Measurements from ENCODE around the gene RIN3. TPM values are rescaled to one million over a fixed set of nuclear protein-coding genes. Genes with fewer than 3 reads are reported as not detected.

RIN3 gene
- total and polyA plus RNA-seq, 2 donors (not counting 3 experiments of a cell fraction or from before 2014, with no cell fraction given), result 5.1 to 20.8 TPM

GRCh38 chr14:92735344-92735743 lies 221.8 kb downstream of the RIN3 start:
- Histone ChIP-seq H3K4me2 (ENCODE audit: insufficient read depth, low read length) (no peak overlapping the region), H3K9me1 (replicated peaks; ENCODE audit: control insufficient read depth, extremely low read depth, insufficient read depth, low read length) (no peaks in the 10 kb centered on the region), H3K4me3 (replicated peaks in 1 of 3; ENCODE audit: insufficient read depth in 1 of 3, low read depth in 1 of 3, low read length in 3 of 3) (no peak overlapping the region), H3K9me3 (replicated peaks; ENCODE audit: control insufficient read depth, insufficient read depth, low read length) (no peaks in the 10 kb centered on the region), H3K9ac (replicated peaks; ENCODE audit: extremely low read depth, insufficient read depth, low read length) (no peak overlapping the region), H4K20me1 (replicated peaks; ENCODE audit: control insufficient read depth, extremely low read depth, insufficient read depth, low read length) (no peaks in the 10 kb centered on the region), H3K27ac (ENCODE audit: insufficient read depth, low read depth, low read length) (no peak overlapping the region), H3K36me3 (ENCODE audit: control insufficient read depth in 2 of 2, extremely low read depth in 1 of 2, insufficient read depth in 2 of 2, low read length in 2 of 2) (peaks cover 0 to 3% of the 10 kb centered on the region in 2 experiments), H2AFZ (ENCODE audit: low read depth, low read length) (no peak overlapping the region), H3K27me3 (ENCODE audit: control insufficient read depth in 2 of 2, insufficient read depth in 2 of 2, low read length in 2 of 2) (no peaks in the 10 kb centered on the region), H3K4me1 (ENCODE audit: control insufficient read depth, extremely low read depth, insufficient read depth, low read length) (no peaks in the 10 kb centered on the region), H3K79me2 (ENCODE audit: control insufficient read depth, insufficient read depth, low read length) (no peaks in the 10 kb centered on the region)
- dilution Hi-C loops (cut with MboI; ENCODE audit: extremely low pct_ligation_motif_present, low sequenced_read_pairs) (no loop called here), intact Hi-C loops (cut with micrococcal nuclease) (no loop called here)
- DNase-seq (ENCODE audit: low read depth, low spot score) (no peak), FAIRE-seq (no peak)
- ChIA-PET CTCF (interaction anchor here (0.5 kb wide), 1 partner anchor 8 kb away, joined by 3 read pairs; no protein-coding TSS in a partner anchor), POLR2A (no interaction called here)
- no peak for TF ChIP-seq GATA2 (IDR thresholded peaks at IDR 0.05; ENCODE audit: insufficient read depth, insufficient read length, low read depth, low read length)
- no TSS peak for BruUV-seq (replicated peaks)

DNA sequence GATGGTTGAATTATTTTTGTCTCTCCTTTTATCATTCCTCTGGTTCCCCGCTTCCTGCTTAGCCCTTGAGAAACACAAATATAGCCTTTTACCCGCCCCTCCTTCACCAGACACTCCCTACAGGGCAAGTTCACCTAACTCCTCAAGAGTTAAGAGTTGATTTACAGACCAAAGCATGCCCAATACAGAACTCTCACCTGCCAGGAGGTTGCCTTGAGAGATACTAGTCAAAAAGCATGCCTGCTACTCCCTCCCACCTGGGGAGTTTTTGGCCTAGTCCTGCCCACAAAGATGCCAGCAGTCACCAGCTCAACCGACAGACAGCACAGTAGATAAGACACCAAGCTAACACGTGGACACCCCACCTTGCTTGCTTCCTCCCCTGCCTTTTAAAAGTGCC lies 223.6 kb downstream of the RIN3 start:
- H3K27me3 ChIP-seq (ENCODE audit: control insufficient read depth in 2 of 2, insufficient read depth in 2 of 2, low read length in 2 of 2), result no peaks in the 10 kb centered on the region
- ChIA-PET POLR2A (no interaction called here), CTCF (interaction anchor here (1.2 kb wide), 1 partner anchor 11 kb away, joined by 3 read pairs; no protein-coding TSS in a partner anchor)
- TF ChIP-seq POLR2A (IDR thresholded peaks at IDR 0.05; ENCODE audit: low read depth, low read length) (no peak), JUN (IDR thresholded peaks at IDR 0.05; ENCODE audit: borderline replicate concordance, insufficient read depth, insufficient read length, low read depth) (no peak), CTCF (IDR thresholded peaks at IDR 0.05; ENCODE audit: extremely low read depth in 1 of 2, insufficient read depth in 1 of 2, low read depth in 1 of 2, low read length in 2 of 2) (no peak), POLR2AphosphoS5 (IDR thresholded peaks at IDR 0.05; ENCODE audit: insufficient read depth, low read depth, low read length) (no peak), EZH2 (IDR thresholded peaks at IDR 0.05; ENCODE audit: borderline replicate concordance, low read depth, low read length, severe bottlenecking) (no peak), GATA2 (IDR thresholded peaks at IDR 0.05; ENCODE audit: insufficient read depth, insufficient read length, low read depth, low read length) (no peak), MYC (IDR thresholded peaks at IDR 0.05; ENCODE audit: low read depth, low read length) (no peak), FOS (IDR thresholded peaks at IDR 0.05; ENCODE audit: borderline replicate concordance, insufficient read depth, low read length) (no peak)
- TF ChIP-seq, protein P1, sequence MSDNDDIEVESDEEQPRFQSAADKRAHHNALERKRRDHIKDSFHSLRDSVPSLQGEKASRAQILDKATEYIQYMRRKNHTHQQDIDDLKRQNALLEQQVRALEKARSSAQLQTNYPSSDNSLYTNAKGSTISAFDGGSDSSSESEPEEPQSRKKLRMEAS (IDR thresholded peaks at IDR 0.05; ENCODE audit: insufficient read depth, insufficient read length), result no peak
- no peak overlapping the region for H2AFZ ChIP-seq (ENCODE audit: low read depth, low read length)
- H3K79me2 ChIP-seq (ENCODE audit: control insufficient read depth, insufficient read depth, low read length), result no peaks in the 10 kb centered on the region
- H3K27ac ChIP-seq (ENCODE audit: insufficient read depth, low read depth, low read length), result no peak overlapping the region
- no peaks in the 10 kb centered on the region for H3K36me3 ChIP-seq (ENCODE audit: control insufficient read depth in 2 of 2, extremely low read depth in 1 of 2, insufficient read depth in 2 of 2, low read length in 2 of 2)
- BruUV-seq (replicated peaks), result no TSS peak
- DNase-seq (ENCODE audit: low read depth, low spot score) (no peak), FAIRE-seq (no peak)
- intact Hi-C loops (cut with micrococcal nuclease) (no loop called here), dilution Hi-C loops (cut with MboI; ENCODE audit: extremely low pct_ligation_motif_present, low sequenced_read_pairs) (no loop called here)
- no peak overlapping the region for H3K4me2 ChIP-seq (ENCODE audit: insufficient read depth, low read length)
- no peaks in the 10 kb centered on the region for H3K4me1 ChIP-seq (ENCODE audit: control insufficient read depth, extremely low read depth, insufficient read depth, low read length)
- no peak overlapping the region for H3K9ac ChIP-seq (replicated peaks; ENCODE audit: extremely low read depth, insufficient read depth, low read length)
- no peaks in the 10 kb centered on the region for H3K9me3 ChIP-seq (replicated peaks; ENCODE audit: control insufficient read depth, insufficient read depth, low read length)
- H4K20me1 ChIP-seq (replicated peaks; ENCODE audit: control insufficient read depth, extremely low read depth, insufficient read depth, low read length), result no peaks in the 10 kb centered on the region
- no peaks in the 10 kb centered on the region for H3K9me1 ChIP-seq (replicated peaks; ENCODE audit: control insufficient read depth, extremely low read depth, insufficient read depth, low read length)
- no peak overlapping the region for H3K4me3 ChIP-seq (replicated peaks in 1 of 3; ENCODE audit: insufficient read depth in 1 of 3, low read depth in 1 of 3, low read length in 3 of 3)
